HUDEP-2 (cell line): ENCODE results near the gene HSPBP1.
A peak's percentile ranks its signal among the peaks of the same experiment; 100 is the strongest.

Source experiments
- DNase-seq, 76 experiments: peaks; one replicate each; lab custom pipeline; 2025; ENCODE audit not compliant: unreplicated experiment in 76 of 76; lab: John Stamatoyannopoulos, UW

The HSPBP1 gene

GRCh38 chr19:55244004-55244680, 35.8 kb downstream of the HSPBP1 start:
- DNase-seq = no peak

GRCh38 chr19:55242517-55242916, 37.4 kb downstream of the HSPBP1 start:
- DNase-seq = no peak

- no peak for DNase-seq
Observed at GRCh38 chr19:55241935-55242464, 37.9 kb downstream of the HSPBP1 start.

- DNase-seq = no peak
Observed at GRCh38 chr19:55241143-55241934, 38.6 kb downstream of the HSPBP1 start.

GRCh38 chr19:55240713-55241020, 39.2 kb downstream of the HSPBP1 start:
- no peak for DNase-seq

GRCh38 chr19:55239004-55239403, 40.9 kb downstream of the HSPBP1 start:
- DNase-seq = no peak

- no peak for DNase-seq
Observed at GRCh38 chr19:55238030-55238429, 41.9 kb downstream of the HSPBP1 start.

GRCh38 chr19:55232986-55233385, 46.9 kb downstream of the HSPBP1 start:
- no peak for DNase-seq

- DNase-seq = no peak
Observed at GRCh38 chr19:55232286-55232602, 47.7 kb downstream of the HSPBP1 start.

GRCh38 chr19:55231391-55232285, 48.3 kb downstream of the HSPBP1 start:
- no peak for DNase-seq

GRCh38 chr19:55230780-55231179, 49.1 kb downstream of the HSPBP1 start:
- DNase-seq = no peak

GRCh38 chr19:55230329-55230728, 49.6 kb downstream of the HSPBP1 start:
- no peak for DNase-seq

- DNase-seq = no peak
Observed at GRCh38 chr19:55229789-55230182, 50.1 kb downstream of the HSPBP1 start.

- peak in 1 of 76 experiments; percentile 52 for DNase-seq
Observed at GRCh38 chr19:55229145-55229788, 50.6 kb downstream of the HSPBP1 start.

- peak in 75 of 76 experiments; percentile 70 to 99 (median 95) for DNase-seq
Observed at GRCh38 chr19:55228403-55229031, 51.4 kb downstream of the HSPBP1 start, which contains the start of gene TMEM86B. TSS of gene TMEM86B (minus strand) at chr19:55228763. CDS start at chr19:55228741, 22 bp downstream.

GRCh38 chr19:55228015-55228391, 51.9 kb downstream of the HSPBP1 start:
- no peak for DNase-seq

GRCh38 chr19:55227241-55228014, 52.5 kb downstream of the HSPBP1 start:
- peak in 2 of 76 experiments; percentile 19 to 22 for DNase-seq

GRCh38 chr19:55226788-55227187, 53.1 kb downstream of the HSPBP1 start:
- DNase-seq = no peak

GRCh38 chr19:55226273-55226672, 53.6 kb downstream of the HSPBP1 start:
- no peak for DNase-seq
